ENCODE measurements around the gene PPFIBP1. TPM values are rescaled to one million over a fixed set of nuclear protein-coding genes. Genes with fewer than 3 reads are reported as not detected.

Gene PPFIBP1
- total RNA-seq (2014; rRNA removed; shearing (Covaris generic); ENCODE audit: low replicate concordance) = 50.7 and 55.8 TPM in 2 replicates

GRCh38 chr12:27523642-27524493, at the start of gene PPFIBP1:
TSS of gene PPFIBP1 (plus strand) at chr12:27524206. CDS start at chr12:27633397, 109,191 bp downstream.
- DNase-seq (ENCODE audit: low read depth) = peak; percentile 100
- in situ Hi-C loops (cut with HindIII; ENCODE audit: low pct_unique_long_range_greater_than_20kb, low sequenced_read_pairs) = no loop called here

DNA sequence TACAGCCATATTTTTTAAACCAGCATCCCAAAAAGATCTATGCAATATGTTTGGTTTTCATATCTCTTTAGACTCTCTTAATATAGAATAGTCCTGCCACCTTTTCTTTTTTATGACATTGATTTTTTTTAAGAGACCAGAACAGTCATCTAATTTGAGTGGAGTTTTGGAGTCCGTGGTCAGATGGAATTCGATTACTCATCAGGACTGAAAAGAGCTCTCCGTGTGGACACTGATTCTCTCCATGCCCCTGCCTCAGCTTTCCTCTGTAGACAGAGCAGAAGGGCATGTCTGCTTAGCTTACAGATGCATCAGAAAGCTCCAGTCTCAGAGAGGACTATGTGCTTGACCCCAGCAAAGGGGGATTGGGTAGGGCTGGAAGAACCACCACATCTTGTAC, 49.7 kb upstream of the PPFIBP1 start:
- DNase-seq (ENCODE audit: low read depth) = no peak
- in situ Hi-C loops (cut with HindIII; ENCODE audit: low pct_unique_long_range_greater_than_20kb, low sequenced_read_pairs) = no loop called here

- in situ Hi-C loops (cut with HindIII; ENCODE audit: low pct_unique_long_range_greater_than_20kb, low sequenced_read_pairs) = no loop called here
- no peak for DNase-seq (ENCODE audit: low read depth)
Measured at GRCh38 chr12:27477049-27477448, 47.0 kb upstream of the PPFIBP1 start.

DNA sequence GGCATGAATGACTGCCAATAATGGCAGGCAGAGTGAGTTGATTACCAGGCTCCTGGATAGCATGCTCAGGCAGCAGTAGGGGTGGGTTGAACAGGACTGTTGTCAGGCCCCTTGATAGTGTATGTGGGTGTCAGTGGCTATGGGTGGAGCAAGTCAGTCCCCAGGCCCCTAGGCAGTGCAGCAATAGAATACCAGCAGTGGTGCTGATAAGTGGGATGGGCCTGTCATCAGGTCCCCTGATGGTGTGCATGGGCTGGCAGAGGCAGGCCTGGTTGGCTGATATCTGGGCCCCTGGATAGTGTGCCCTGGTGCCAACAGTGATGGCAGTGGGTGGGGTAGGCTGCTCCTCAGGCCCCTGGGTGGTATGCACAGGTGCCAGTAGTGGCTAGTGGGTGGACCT, 45.1 kb upstream of the PPFIBP1 start:
- no peak for DNase-seq (ENCODE audit: low read depth)
- in situ Hi-C loops (cut with HindIII; ENCODE audit: low pct_unique_long_range_greater_than_20kb, low sequenced_read_pairs) = no loop called here

DNA sequence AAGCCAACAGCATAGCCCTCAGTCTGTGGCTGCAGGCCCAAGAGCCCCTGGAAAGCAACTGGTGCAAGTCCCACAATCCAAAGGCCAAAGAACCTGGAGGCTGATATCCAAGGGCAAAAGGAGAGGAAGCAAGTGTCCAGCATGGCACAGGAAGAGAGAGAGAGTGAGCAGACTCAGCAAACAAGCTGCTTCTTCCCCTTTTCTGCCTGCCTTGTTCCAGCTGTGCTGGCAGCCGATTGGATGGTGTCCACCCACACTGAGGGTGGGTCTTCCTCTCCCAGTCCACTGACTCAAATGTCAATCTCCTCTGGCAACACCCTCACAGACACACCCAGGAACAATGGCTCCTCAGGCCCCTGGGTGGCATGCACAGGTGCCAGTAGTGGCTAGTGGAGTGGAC, 44.0 kb upstream of the PPFIBP1 start:
- DNase-seq (ENCODE audit: low read depth) = no peak
- in situ Hi-C loops (cut with HindIII; ENCODE audit: low pct_unique_long_range_greater_than_20kb, low sequenced_read_pairs) = no loop called here

DNA sequence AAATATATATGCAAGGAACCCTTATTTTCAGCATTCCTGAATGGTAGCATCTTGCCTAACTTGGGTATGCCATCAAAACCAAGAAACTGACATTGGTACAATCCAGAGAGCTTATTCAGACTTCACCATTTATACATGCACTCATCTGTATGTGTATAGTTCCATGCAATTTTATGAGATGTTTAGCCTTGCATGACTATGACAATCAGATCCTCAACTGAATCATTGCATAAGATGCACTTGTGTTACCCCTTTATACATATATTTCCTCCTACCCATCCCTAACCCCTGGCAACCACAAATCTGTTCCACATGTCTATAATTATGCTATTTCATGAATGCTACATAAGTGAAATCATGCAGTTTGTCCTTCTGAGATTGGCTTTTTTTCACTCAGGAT, 37.0 kb upstream of the PPFIBP1 start:
- no peak for DNase-seq (ENCODE audit: low read depth)
- in situ Hi-C loops (cut with HindIII; ENCODE audit: low pct_unique_long_range_greater_than_20kb, low sequenced_read_pairs) = no loop called here

- DNase-seq (ENCODE audit: low read depth) = no peak
- in situ Hi-C loops (cut with HindIII; ENCODE audit: low pct_unique_long_range_greater_than_20kb, low sequenced_read_pairs) = no loop called here
Measured at GRCh38 chr12:27488479-27488878, 35.5 kb upstream of the PPFIBP1 start.

DNA sequence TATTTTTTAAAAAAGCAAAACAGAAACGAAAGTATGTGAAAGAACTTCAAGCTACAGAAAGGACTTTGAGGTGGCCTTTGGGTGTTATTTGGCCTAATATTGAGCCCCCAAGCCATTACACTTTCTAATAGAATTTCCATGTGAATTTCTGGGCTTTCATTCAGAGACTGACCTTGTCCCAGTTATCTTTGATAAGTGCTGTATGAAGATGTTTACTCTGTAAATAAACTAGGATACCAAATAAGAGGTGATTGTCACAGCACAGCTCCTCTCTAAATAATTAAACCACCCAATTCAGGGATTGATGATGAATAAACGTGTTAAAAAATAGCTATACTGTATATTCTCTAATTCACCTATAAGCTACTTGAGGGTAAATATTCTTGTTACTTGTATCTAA, 32.8 kb upstream of the PPFIBP1 start:
- in situ Hi-C loops (cut with HindIII; ENCODE audit: low pct_unique_long_range_greater_than_20kb, low sequenced_read_pairs) = no loop called here
- DNase-seq (ENCODE audit: low read depth) = no peak

- peak; percentile 27 for DNase-seq (ENCODE audit: low read depth)
- in situ Hi-C loops (cut with HindIII; ENCODE audit: low pct_unique_long_range_greater_than_20kb, low sequenced_read_pairs) = no loop called here
Measured at GRCh38 chr12:27493260-27493940, 30.6 kb upstream of the PPFIBP1 start.

DNA sequence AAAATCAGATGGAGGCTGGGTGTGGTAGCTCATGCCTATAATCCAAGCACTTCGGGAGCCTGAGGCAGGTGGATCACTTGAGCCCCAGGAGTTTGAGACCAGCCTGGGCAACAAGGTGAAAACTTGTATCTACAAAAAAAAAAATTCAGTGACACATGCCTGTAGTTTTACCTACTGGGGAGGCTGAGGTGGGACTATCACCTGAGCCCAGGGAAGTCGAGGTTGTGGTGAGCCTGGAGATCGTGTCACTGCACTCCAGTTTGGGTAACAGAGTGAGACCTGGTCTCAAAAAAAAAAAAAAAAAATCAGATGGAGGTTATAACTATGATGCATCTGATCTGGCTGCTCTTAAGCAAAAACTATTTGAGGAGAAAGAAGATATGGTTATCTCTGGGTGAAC, 26.6 kb upstream of the PPFIBP1 start:
- no peak for DNase-seq (ENCODE audit: low read depth)
- in situ Hi-C loops (cut with HindIII; ENCODE audit: low pct_unique_long_range_greater_than_20kb, low sequenced_read_pairs) = no loop called here

- in situ Hi-C loops (cut with HindIII; ENCODE audit: low pct_unique_long_range_greater_than_20kb, low sequenced_read_pairs) = no loop called here
- DNase-seq (ENCODE audit: low read depth) = no peak
Measured at GRCh38 chr12:27498149-27498548, 25.9 kb upstream of the PPFIBP1 start.

DNA sequence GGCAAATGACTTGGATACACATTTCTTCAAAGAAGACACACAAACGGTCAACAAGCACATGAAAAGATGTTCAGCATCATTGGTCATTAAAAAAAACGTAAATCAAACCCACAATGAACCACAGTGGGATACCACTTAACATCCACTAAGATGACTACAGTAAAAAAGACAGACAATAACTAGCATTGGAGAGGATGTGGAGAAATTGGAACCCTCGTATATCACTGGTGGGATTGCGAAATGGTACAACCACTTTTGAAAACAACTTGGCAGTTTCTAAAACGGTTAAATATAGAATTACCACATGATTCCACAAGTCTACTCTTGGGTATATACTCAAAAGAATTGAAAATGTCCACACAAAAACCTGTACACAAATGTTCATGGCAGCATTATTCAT, 25.2 kb upstream of the PPFIBP1 start:
- in situ Hi-C loops (cut with HindIII; ENCODE audit: low pct_unique_long_range_greater_than_20kb, low sequenced_read_pairs) = no loop called here
- DNase-seq (ENCODE audit: low read depth) = no peak

DNA sequence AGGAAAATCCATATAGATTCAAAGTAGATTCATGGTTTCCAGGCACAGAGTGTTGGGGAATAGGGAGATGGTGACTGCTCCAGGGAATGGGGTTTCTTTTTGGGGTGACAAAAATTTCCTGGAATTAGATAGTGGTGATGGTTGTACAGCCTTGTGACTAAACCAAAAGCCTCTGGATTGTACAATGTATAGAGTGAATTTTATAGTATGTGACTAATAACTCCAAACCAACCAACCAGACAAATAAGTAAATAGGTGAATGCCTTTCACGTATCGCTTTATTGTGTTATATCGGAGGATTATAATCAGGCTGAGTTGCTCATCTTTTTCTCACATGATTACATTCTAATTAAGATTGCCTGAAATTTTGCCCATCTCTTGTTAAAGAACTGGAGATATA, 24.6 kb upstream of the PPFIBP1 start:
- no peak for DNase-seq (ENCODE audit: low read depth)
- in situ Hi-C loops (cut with HindIII; ENCODE audit: low pct_unique_long_range_greater_than_20kb, low sequenced_read_pairs) = no loop called here

DNA sequence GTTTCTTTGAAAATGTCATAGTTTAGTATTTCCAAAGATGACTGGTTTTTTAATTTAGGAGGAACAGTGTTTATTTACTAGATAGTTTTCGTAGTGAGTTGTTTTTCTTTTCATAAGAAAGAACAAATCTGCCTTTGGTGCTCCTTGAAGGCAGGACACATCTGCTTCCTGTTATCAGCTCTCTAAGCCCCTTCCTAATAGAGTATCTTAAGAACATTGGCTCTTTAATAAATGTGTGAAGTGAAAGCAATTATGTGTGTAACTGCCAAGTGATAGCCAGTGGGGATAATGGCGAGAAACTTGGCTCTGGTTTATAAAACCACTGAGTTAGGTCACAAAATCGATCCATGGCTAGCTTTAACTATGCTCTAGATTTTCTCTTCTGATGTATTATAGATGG, 23.5 kb upstream of the PPFIBP1 start:
- no peak for DNase-seq (ENCODE audit: low read depth)
- in situ Hi-C loops (cut with HindIII; ENCODE audit: low pct_unique_long_range_greater_than_20kb, low sequenced_read_pairs) = no loop called here

DNA sequence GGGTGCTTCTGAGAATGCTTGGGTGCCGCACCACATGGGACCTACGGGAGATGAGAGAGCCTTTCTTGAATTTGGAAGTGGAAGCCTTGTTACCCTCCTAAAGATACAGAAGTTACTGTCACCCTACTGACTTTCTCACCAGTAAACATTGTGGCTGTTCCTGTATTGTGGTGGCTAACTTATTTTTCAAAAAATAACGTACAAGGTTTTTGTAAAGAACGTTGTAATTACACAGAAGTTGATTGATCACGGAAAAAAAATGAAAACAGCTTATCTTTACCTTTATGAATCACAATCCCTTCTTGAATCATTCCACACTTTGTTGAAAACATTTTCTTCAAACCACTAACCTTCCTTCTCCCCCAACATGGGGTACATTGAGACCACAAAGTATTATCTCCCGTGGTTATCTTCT, 22.0 kb upstream of the PPFIBP1 start:
- no peak for DNase-seq (ENCODE audit: low read depth)
- in situ Hi-C loops (cut with HindIII; ENCODE audit: low pct_unique_long_range_greater_than_20kb, low sequenced_read_pairs) = no loop called here

- DNase-seq (ENCODE audit: low read depth) = no peak
- in situ Hi-C loops (cut with HindIII; ENCODE audit: low pct_unique_long_range_greater_than_20kb, low sequenced_read_pairs) = no loop called here
Measured at GRCh38 chr12:27504507-27504906, 19.5 kb upstream of the PPFIBP1 start.

GRCh38 chr12:27505109-27505508, 18.9 kb upstream of the PPFIBP1 start:
- DNase-seq (ENCODE audit: low read depth) = no peak
- in situ Hi-C loops (cut with HindIII; ENCODE audit: low pct_unique_long_range_greater_than_20kb, low sequenced_read_pairs) = no loop called here

DNA sequence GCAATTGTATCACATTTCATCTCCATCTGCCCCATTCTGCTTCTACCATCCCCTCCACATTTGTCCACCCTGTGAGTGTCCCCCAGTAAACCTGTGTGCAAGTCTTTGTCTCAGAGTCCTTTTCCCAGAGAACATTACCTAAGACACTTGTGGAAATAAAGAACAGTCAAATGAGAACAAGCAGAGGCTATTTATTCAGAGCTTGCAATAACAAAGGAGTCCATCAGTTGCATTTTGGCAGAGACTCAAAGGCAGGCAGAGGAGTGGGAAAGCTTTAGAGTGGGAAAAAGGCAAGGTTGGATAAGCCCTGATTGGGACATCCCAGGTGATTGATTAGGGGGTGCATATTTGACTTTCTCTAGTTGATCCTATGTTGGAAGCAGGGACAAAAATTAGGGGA, 18.2 kb upstream of the PPFIBP1 start:
- in situ Hi-C loops (cut with HindIII; ENCODE audit: low pct_unique_long_range_greater_than_20kb, low sequenced_read_pairs) = no loop called here
- no peak for DNase-seq (ENCODE audit: low read depth)

- in situ Hi-C loops (cut with HindIII; ENCODE audit: low pct_unique_long_range_greater_than_20kb, low sequenced_read_pairs) = no loop called here
- DNase-seq (ENCODE audit: low read depth) = no peak
Measured at GRCh38 chr12:27506645-27507189, 17.3 kb upstream of the PPFIBP1 start.
